Myocyte (in vitro differentiated cells): ENCODE data around the gene TCF12. TPM values are rescaled to one million over a fixed set of nuclear protein-coding genes. Genes with fewer than 3 reads are reported as not detected.
"Not testable (repeated sequence)": the region's sequence is repeated elsewhere in the genome, so short reads cannot be mapped to it uniquely, and the experiment has no call there.

Source experiments
- DNase-seq: peaks from one replicate; pipeline ENCODE4 v3.0.0-alpha.2; 2012; ENCODE audit warnings: low read depth
- total RNA-seq: library from RNA; depleted of rRNA; stranded (reverse); fragments of >200 nt; gene quantifications from 2 replicates; pipeline ENCODE4 v1.2.3, GENCODE V29; 2014

The TCF12 gene
- total RNA-seq, 1 donor from 2014 or later, result 128 TPM

GRCh38 chr15:57133127-57133968 lies 214.9 kb downstream of the TCF12 start:
- DNase-seq, result no peak

GRCh38 chr15:57134071-57134605 lies 215.7 kb downstream of the TCF12 start:
- DNase-seq, result no peak

- no peak for DNase-seq
Observed at GRCh38 chr15:57134851-57135250, 216.4 kb downstream of the TCF12 start.

- no peak for DNase-seq
Observed at GRCh38 chr15:57135800-57136199, 217.4 kb downstream of the TCF12 start.

- peak; percentile 53 for DNase-seq
Observed at GRCh38 chr15:57138349-57138788, 219.9 kb downstream of the TCF12 start.

GRCh38 chr15:57143511-57144078 lies 225.2 kb downstream of the TCF12 start:
- DNase-seq, result no peak

GRCh38 chr15:57144448-57144847 lies 226.0 kb downstream of the TCF12 start:
- DNase-seq, result no peak

GRCh38 chr15:57146506-57147201 lies 228.2 kb downstream of the TCF12 start:
- DNase-seq, result peak; percentile 77

- DNase-seq, result no peak
Observed at GRCh38 chr15:57147621-57148020, 229.2 kb downstream of the TCF12 start.

- DNase-seq, result no peak
Observed at GRCh38 chr15:57148262-57148661, 229.8 kb downstream of the TCF12 start.

- DNase-seq, result no peak
Observed at GRCh38 chr15:57149196-57149595, 230.8 kb downstream of the TCF12 start.

- no peak for DNase-seq
Observed at GRCh38 chr15:57150066-57150865, 231.8 kb downstream of the TCF12 start.

GRCh38 chr15:57150866-57151203 lies 232.4 kb downstream of the TCF12 start:
- not testable (repeated sequence) for DNase-seq

- no peak for DNase-seq
Observed at GRCh38 chr15:57152133-57152532, 233.7 kb downstream of the TCF12 start.

GRCh38 chr15:57152666-57153539 lies 234.5 kb downstream of the TCF12 start:
- DNase-seq, result no peak

GRCh38 chr15:57156210-57156884 lies 237.9 kb downstream of the TCF12 start:
- peak; percentile 82 for DNase-seq

GRCh38 chr15:57158589-57158988 lies 240.1 kb downstream of the TCF12 start:
- DNase-seq, result peak; percentile 87

GRCh38 chr15:57158997-57159668 lies 240.7 kb downstream of the TCF12 start:
- peak; percentile 7 for DNase-seq

GRCh38 chr15:57159767-57160166 lies 241.3 kb downstream of the TCF12 start:
- DNase-seq, result peak; percentile 22
